ENCODE results near the gene HPCA.
A peak's percentile ranks its signal among the peaks of the same experiment; 100 is the strongest.

HPCA gene

DNA sequence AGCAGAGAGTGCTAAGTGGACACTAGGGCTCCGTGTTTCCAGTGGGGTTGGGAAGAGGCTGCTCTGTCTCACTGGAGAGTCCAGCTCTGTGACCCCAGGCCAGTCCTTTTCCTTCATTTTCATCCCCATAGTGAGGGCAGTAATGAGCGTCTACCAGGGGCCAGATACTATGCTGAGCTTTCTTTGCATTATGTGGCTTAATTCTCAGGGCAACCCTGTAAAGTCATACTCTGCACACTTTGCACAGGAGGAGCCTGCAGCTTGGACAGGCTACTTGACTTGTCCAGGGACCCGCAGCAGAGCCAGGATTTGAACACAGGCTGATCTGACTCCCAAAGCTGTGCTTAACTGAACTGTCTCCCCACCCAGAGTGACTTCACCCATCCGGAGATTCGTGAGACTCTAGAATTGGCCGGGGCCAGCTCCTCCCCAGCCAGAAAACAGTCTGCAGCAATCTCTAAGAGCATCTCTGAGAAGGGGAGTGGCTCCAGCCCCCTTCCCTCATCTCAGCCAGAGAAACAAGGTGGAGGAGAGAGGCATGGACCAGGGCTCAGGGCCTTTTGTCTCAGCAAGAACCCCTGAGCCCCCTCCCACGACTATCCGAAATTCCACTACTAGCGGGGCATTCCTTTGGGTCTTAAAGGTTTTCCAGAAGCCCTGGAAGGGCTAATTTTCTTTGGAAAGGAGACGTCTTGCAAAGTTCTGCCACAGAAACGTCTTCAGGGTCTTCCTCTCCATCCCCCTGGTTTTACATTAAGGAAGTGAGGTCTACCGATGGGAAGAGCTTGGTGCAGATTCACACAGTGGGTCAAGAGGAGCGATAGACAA, 14.7 kb upstream of the HPCA start:
- Histone ChIP-seq H3K4me3 (ENCODE audit: severe bottlenecking) (no peak overlapping the region), H3K27ac (ENCODE audit: poor library complexity, severe bottlenecking) (no peak overlapping the region), H3K27me3 (ENCODE audit: insufficient read depth, poor library complexity, severe bottlenecking) (peaks cover 19% of the 10 kb centered on the region), H3K9me3 (ENCODE audit: severe bottlenecking) (no peaks in the 10 kb centered on the region), H3K36me3 (ENCODE audit: low read depth) (no peaks in the 10 kb centered on the region), H3K4me1 (ENCODE audit: insufficient read depth, poor library complexity, severe bottlenecking) (no peaks in the 10 kb centered on the region)
- TF ChIP-seq, protein P1, sequence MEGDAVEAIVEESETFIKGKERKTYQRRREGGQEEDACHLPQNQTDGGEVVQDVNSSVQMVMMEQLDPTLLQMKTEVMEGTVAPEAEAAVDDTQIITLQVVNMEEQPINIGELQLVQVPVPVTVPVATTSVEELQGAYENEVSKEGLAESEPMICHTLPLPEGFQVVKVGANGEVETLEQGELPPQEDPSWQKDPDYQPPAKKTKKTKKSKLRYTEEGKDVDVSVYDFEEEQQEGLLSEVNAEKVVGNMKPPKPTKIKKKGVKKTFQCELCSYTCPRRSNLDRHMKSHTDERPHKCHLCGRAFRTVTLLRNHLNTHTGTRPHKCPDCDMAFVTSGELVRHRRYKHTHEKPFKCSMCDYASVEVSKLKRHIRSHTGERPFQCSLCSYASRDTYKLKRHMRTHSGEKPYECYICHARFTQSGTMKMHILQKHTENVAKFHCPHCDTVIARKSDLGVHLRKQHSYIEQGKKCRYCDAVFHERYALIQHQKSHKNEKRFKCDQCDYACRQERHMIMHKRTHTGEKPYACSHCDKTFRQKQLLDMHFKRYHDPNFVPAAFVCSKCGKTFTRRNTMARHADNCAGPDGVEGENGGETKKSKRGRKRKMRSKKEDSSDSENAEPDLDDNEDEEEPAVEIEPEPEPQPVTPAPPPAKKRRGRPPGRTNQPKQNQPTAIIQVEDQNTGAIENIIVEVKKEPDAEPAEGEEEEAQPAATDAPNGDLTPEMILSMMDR (IDR thresholded peaks at IDR 0.05; ENCODE audit: poor library complexity, severe bottlenecking), result no peak
- DNase-seq (ENCODE audit: low spot score) (no peak), ATAC-seq (ENCODE audit: low read depth) (peak; percentile 37)

DNA sequence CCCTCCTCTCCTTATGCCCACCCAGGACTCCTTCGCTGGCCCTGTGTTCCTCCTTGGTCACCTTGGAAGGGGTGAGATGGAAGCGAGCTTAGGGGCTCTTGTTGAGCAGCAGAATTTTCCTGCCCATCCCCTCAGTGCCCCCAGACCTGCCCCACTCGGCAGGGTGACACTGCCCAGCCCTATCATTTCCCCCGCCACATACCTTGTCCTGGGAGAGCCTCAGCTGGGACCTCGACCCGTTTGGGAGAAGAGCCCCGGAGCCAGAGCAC, 14.2 kb upstream of the HPCA start:
- no peak for DNase-seq (ENCODE audit: low spot score)
- no peaks in the 10 kb centered on the region for H3K9me3 ChIP-seq (ENCODE audit: severe bottlenecking)
- H3K4me1 ChIP-seq (ENCODE audit: insufficient read depth, poor library complexity, severe bottlenecking), result no peaks in the 10 kb centered on the region
- no peak for ATAC-seq (ENCODE audit: low read depth)
- H3K27me3 ChIP-seq (ENCODE audit: insufficient read depth, poor library complexity, severe bottlenecking), result peaks cover 19% of the 10 kb centered on the region
- H3K4me3 ChIP-seq (ENCODE audit: severe bottlenecking), result no peak overlapping the region
- H3K36me3 ChIP-seq (ENCODE audit: low read depth), result no peaks in the 10 kb centered on the region
- no peak overlapping the region for H3K27ac ChIP-seq (ENCODE audit: poor library complexity, severe bottlenecking)
- TF ChIP-seq, protein P1 (IDR thresholded peaks at IDR 0.05; ENCODE audit: poor library complexity, severe bottlenecking), result no peak

DNA sequence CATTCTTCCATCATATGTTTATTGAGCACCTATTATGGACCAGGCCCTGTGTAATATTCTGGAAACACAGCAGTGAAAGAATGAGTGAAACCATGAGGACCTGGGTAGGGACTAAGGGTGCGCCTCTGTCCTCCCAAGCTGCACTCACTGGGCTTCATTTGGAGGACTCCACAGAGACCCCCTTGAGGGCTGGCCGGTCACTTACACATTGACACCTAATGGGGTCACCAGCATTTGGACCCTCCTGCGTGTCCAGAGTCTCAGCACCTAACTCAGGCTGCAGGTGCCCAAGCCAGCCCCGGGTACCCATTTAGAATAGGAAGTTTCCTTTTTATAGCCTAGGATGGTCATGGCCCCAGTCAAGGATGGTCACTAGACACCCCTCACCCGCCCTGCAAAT, 12.8 kb upstream of the HPCA start:
- H3K27ac ChIP-seq (ENCODE audit: poor library complexity, severe bottlenecking), result no peak overlapping the region
- no peak overlapping the region for H3K4me3 ChIP-seq (ENCODE audit: severe bottlenecking)
- peaks cover 19% of the 10 kb centered on the region for H3K27me3 ChIP-seq (ENCODE audit: insufficient read depth, poor library complexity, severe bottlenecking)
- DNase-seq (ENCODE audit: low spot score) (no peak), ATAC-seq (ENCODE audit: low read depth) (no peak)
- H3K36me3 ChIP-seq (ENCODE audit: low read depth), result no peaks in the 10 kb centered on the region
- no peaks in the 10 kb centered on the region for H3K9me3 ChIP-seq (ENCODE audit: severe bottlenecking)
- TF ChIP-seq, protein P1 (IDR thresholded peaks at IDR 0.05; ENCODE audit: poor library complexity, severe bottlenecking), result no peak
- H3K4me1 ChIP-seq (ENCODE audit: insufficient read depth, poor library complexity, severe bottlenecking), result no peaks in the 10 kb centered on the region

GRCh38 chr1:32874860-32875752, 11.2 kb upstream of the HPCA start:
- Histone ChIP-seq H3K9me3 (ENCODE audit: severe bottlenecking) (no peaks in the 10 kb centered on the region), H3K4me3 (ENCODE audit: severe bottlenecking) (no peak overlapping the region), H3K4me1 (ENCODE audit: insufficient read depth, poor library complexity, severe bottlenecking) (no peaks in the 10 kb centered on the region), H3K27me3 (ENCODE audit: insufficient read depth, poor library complexity, severe bottlenecking) (peaks cover 17% of the 10 kb centered on the region), H3K36me3 (ENCODE audit: low read depth) (no peaks in the 10 kb centered on the region), H3K27ac (ENCODE audit: poor library complexity, severe bottlenecking) (no peak overlapping the region)
- ATAC-seq (ENCODE audit: low read depth) (no peak), DNase-seq (ENCODE audit: low spot score) (no peak)
- TF ChIP-seq, protein P1 (IDR thresholded peaks at IDR 0.05; ENCODE audit: poor library complexity, severe bottlenecking), result no peak

All from RWPE2 (cell line).